GM18858 (cell line): Measurements from ENCODE around the gene MEIS2.

ENCODE experiments used
- ATAC-seq: cut with Tn5 transposase; IDR thresholded peaks from one replicate; pipeline ENCODE4 v1.9.1; 2021; ENCODE audit not compliant: unreplicated experiment

MEIS2 gene

GRCh38 chr15:37098468-37099318, 1.7 kb downstream of the MEIS2 start:
- ATAC-seq, result no peak

- no peak for ATAC-seq
Observed at GRCh38 chr15:37097144-37097919, 3.0 kb downstream of the MEIS2 start.

GRCh38 chr15:37096558-37097143, 3.7 kb downstream of the MEIS2 start:
- no peak for ATAC-seq

- ATAC-seq, result no peak
Observed at GRCh38 chr15:37095770-37096557, 4.4 kb downstream of the MEIS2 start.

GRCh38 chr15:37094915-37095711, 5.2 kb downstream of the MEIS2 start:
- ATAC-seq, result no peak

- ATAC-seq, result no peak
Observed at GRCh38 chr15:37094333-37094914, 5.9 kb downstream of the MEIS2 start.

GRCh38 chr15:37093480-37094332, 6.6 kb downstream of the MEIS2 start:
- ATAC-seq, result no peak

GRCh38 chr15:37090543-37091175, 9.7 kb downstream of the MEIS2 start:
- no peak for ATAC-seq

- ATAC-seq, result no peak
Observed at GRCh38 chr15:37088436-37088835, 11.9 kb downstream of the MEIS2 start.

GRCh38 chr15:37087131-37087588, 13.2 kb downstream of the MEIS2 start:
- ATAC-seq, result no peak

GRCh38 chr15:37086521-37086920, 13.8 kb downstream of the MEIS2 start:
- ATAC-seq, result no peak

GRCh38 chr15:37086120-37086519, 14.2 kb downstream of the MEIS2 start:
- no peak for ATAC-seq

- ATAC-seq, result no peak
Observed at GRCh38 chr15:37084602-37085001, 15.7 kb downstream of the MEIS2 start.

GRCh38 chr15:37083610-37084009, 16.7 kb downstream of the MEIS2 start:
- no peak for ATAC-seq

GRCh38 chr15:37081983-37082382, 18.4 kb downstream of the MEIS2 start:
- ATAC-seq, result no peak

GRCh38 chr15:37080261-37080921, 20.0 kb downstream of the MEIS2 start:
- no peak for ATAC-seq

GRCh38 chr15:37079726-37080125, 20.6 kb downstream of the MEIS2 start:
- ATAC-seq, result no peak

- ATAC-seq, result no peak
Observed at GRCh38 chr15:37078566-37078965, 21.8 kb downstream of the MEIS2 start.
